ENCODE data around the gene MAPKAPK5. TPM values are rescaled to one million over a fixed set of nuclear protein-coding genes. Genes with fewer than 3 reads are reported as not detected.
A peak's percentile ranks its signal among the peaks of the same experiment; 100 is the strongest.
"Not testable (repeated sequence)": the region's sequence is repeated elsewhere in the genome, so short reads cannot be mapped to it uniquely, and the experiment has no call there.

Gene MAPKAPK5
- polyA plus RNA-seq, 3 donors, result 54.0 to 55.7 (median 55.6) TPM

DNA sequence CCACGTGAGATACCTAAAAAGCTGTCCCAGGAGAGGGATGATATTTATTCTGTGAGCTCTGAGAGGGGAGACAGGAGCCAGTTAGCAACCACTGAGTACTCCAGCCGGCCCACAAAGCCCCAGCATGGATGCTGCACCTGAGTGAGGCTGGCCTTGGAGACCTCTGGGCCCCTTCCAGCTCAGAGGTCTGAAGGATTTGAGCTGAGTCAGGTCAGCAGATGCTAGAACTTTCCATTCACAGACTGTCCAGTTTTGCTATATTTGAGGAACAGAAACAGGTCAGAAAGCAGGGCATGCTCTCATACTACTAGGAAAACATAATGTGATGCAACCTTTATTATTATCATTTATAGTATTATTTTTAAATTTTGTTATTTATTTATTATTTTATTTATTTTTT, 15.0 kb upstream of the MAPKAPK5 start:
- no peak for DNase-seq (ENCODE audit: low read depth in 3 of 3, low spot score in 2 of 3)

- DNase-seq (ENCODE audit: low read depth in 3 of 3, low spot score in 2 of 3), result no peak
Observed at GRCh38 chr12:111827907-111828306, 14.1 kb upstream of the MAPKAPK5 start.

- DNase-seq (ENCODE audit: low read depth in 3 of 3, low spot score in 2 of 3), result no peak
Observed at GRCh38 chr12:111828338-111828979, 13.6 kb upstream of the MAPKAPK5 start.

DNA sequence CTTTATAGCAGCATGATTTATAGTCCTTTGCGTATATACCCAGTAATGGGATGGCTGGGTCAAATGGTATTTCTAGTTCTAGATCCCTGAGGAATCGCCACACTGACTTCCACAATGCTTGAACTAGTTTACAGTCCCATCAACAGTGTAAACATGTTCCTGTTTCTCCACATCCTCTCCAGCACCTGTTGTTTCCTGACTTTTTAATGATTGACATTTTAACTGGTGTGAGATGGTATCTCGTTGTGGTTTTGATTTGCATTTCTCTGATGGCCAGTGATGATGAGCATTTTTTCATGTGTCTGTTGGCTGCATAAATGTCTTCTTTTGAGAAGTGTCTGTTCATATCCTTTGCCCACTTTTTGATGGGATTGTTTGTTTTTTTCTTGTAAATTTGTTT, 12.4 kb upstream of the MAPKAPK5 start:
- not testable (repeated sequence) for DNase-seq (ENCODE audit: low read depth in 3 of 3, low spot score in 2 of 3)

DNA sequence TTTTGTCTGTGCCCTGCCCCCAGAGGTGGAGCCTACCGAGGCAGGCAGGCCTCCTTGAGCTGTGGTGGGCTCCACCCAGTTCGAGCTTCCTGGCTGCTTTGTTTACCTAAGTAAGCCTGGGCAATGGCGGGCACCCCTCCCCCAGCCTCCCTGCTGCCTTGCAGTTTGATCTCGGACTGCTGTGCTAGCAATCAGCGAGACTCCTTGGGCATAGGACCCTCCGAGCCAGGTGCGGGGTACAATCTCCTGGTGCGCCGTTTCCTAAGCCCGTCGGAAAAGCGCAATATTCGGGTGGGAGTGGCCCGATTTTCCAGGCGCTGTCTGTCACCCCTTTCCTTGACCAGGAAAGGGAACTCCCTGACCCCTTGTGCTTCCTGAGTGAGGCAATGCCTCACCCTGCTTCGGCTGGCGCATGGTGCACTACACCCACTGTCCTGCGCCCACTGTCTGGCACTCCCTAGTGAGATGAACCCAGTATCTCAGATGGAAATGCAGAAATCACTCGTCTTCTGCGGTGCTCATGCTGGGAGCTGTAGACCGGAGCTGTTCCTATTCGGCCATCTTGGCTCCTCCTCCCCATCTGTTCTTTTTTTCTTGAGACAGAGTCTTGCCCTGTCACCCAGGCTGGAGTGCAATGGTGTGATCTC, 7.2 kb upstream of the MAPKAPK5 start:
- not testable (repeated sequence) for DNase-seq (ENCODE audit: low read depth in 3 of 3, low spot score in 2 of 3)

DNA sequence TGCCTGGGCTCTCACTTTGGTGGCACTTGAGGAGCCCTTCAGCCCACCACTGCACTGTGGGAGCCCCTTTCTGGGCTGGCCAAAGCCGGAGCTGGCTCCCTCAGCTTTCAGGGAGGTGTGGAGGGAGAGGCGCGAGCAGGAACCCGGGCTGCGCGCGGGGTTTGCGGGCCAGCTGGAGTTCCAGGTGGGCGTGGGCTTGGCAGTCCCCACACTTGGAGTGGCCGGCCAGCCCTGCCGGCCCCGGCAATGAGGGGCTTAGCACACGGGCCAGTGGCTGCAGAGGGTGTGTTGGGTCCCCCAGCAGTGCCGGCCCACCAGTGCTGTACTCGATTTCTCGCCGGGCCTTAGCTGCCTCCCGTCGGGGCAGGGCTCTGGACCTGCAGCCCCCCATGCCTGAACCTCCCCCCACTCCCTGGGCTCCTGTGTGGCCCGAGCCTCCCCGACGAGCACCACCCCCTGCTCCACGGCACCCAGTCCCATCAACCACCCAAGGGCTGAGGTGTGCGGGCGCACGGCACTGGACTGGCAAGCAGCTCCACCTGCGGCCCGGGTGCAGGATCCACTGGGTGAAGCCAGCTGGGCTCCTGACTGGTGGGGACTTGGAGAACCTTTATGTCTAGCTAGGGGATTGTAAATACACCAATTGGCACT, 6.4 kb upstream of the MAPKAPK5 start:
- not testable (repeated sequence) for DNase-seq (ENCODE audit: low read depth in 3 of 3, low spot score in 2 of 3)

DNA sequence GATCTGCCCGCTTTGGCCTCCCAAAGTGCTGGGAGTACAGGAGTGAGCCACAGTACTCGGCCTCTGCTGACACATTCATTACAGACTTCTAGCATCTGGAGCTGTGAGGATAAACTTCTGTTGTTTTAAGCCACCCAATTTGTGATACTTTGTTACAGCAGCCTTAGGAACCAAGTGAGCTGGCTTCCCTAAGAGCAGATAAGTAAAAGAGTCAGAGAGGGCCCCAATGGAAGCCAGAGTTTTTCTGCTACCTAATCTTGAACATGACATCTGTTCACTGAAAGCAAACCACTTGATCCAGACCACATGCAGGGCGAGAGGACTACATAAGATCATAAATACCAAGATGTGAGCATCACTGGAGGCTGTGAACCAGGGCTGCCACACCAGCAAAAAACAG, 3.7 kb upstream of the MAPKAPK5 start:
- no peak for DNase-seq (ENCODE audit: low read depth in 3 of 3, low spot score in 2 of 3)

- DNase-seq (ENCODE audit: low read depth in 3 of 3, low spot score in 2 of 3), result no peak
Observed at GRCh38 chr12:111840807-111841206, 1.2 kb upstream of the MAPKAPK5 start.

DNA sequence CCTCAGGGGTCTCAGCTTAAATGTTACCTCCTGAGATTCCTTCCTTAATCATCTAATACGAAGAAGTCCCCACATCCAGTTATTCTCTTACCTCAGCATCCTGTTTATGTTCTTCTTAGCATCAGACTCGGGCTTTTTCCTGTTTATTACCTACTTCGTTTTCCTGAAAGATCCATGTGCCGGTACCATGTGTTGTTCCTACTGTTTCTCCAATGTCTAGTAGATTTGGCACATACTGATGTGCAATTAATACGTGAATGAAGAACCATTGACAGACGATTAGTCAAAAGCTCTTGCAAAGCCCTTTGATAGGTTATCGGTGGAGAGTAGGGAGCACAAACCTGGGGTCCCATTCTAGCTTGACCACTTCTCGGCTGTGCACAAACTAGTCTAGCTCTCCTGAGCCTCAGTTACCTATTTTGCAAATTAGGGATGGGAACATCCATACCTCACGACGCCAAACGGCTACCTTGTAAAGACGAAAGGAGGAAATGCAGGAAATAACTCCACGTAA, 735 bp upstream of the MAPKAPK5 start:
- DNase-seq (ENCODE audit: low read depth in 3 of 3, low spot score in 2 of 3), result peak in 2 of 3 donors; percentile 7 to 48

GRCh38 chr12:111842556-111843396, 748 bp downstream of the MAPKAPK5 start:
- DNase-seq (ENCODE audit: low read depth in 3 of 3, low spot score in 2 of 3), result no peak

DNA sequence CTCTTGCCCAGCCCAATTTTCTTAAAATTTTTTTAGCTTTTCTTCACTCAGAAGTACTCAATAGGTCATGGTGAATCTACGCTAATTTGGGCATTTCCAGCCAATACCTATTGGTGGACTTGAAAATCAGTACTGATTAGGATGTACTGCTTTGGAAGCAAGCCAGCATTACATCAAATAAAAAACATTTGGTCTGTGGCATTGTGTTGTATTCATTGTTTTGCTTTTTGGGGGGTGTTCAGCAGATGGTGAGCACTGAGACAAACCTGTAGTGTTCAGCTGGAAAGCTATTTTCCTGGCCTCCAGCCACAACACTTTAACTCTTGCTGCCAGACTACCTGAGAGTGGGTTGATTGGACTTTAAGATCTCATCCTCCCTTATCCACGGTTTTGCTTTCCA, 4.0 kb downstream of the MAPKAPK5 start:
- no peak for DNase-seq (ENCODE audit: low read depth in 3 of 3, low spot score in 2 of 3)

DNA sequence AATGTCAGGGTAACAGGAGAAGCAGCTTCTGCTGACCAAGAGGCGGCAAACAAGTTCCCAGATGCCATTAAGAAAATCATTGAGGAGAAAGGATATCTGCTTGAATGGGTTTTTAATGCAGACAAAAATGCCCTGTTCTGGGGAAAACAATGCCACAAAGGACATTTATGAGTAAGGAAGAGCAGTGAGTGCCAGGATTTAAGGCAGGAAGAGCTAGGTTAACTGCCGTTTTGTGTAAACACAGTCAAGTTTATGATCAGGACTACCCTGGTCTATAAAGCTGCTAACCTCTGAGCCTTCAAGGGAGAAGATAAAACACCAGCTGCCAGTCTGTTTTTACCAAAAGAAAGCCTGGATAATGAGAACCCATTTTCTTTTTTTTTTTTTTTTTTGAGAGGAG, 8.5 kb downstream of the MAPKAPK5 start:
- DNase-seq (ENCODE audit: low read depth in 3 of 3, low spot score in 2 of 3), result no peak

DNA sequence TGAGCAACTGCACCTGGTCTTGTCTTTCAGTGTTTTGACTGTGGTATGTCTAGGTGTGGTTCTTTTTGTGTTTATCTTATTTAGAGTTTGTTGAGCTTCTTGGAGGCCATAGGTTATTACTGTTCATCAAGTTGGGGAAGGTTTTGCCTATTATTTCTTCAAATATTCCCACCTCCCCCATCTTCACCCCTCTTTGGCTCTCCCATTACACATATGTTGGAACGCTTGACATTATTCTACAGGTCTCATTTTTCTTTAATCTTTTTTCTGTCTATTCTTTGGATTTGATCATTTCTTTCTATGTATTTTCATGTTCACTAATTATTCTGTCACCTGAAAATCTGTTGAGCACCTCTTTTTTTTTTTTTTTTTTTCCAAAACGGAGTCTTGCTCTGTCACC, 16.2 kb downstream of the MAPKAPK5 start:
- DNase-seq (ENCODE audit: low read depth in 3 of 3, low spot score in 2 of 3), result no peak

- DNase-seq (ENCODE audit: low read depth in 3 of 3, low spot score in 2 of 3), result no peak
Observed at GRCh38 chr12:111858778-111859177, 16.8 kb downstream of the MAPKAPK5 start.

GRCh38 chr12:111864913-111865312, 22.9 kb downstream of the MAPKAPK5 start:
- DNase-seq (ENCODE audit: low read depth in 3 of 3, low spot score in 2 of 3), result no peak

DNA sequence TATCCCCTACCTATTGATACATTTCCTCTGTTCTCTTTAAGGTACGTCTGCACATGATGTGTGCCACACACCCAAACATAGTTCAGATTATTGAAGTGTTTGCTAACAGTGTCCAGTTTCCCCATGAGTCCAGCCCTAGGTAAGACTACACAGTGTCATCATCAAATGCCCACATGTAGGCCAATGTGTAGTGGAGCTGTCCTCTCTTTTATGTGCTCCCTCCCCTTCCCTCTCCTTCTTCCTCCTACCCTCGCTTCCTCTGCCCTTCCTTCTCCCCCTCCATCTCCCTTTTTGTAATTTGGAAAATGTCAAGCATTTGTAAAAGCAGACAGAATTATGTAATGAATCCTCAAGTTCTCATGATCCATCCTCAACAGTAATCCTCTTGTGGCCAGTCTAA, 25.5 kb downstream of the MAPKAPK5 start:
- no peak for DNase-seq (ENCODE audit: low read depth in 3 of 3, low spot score in 2 of 3)

DNA sequence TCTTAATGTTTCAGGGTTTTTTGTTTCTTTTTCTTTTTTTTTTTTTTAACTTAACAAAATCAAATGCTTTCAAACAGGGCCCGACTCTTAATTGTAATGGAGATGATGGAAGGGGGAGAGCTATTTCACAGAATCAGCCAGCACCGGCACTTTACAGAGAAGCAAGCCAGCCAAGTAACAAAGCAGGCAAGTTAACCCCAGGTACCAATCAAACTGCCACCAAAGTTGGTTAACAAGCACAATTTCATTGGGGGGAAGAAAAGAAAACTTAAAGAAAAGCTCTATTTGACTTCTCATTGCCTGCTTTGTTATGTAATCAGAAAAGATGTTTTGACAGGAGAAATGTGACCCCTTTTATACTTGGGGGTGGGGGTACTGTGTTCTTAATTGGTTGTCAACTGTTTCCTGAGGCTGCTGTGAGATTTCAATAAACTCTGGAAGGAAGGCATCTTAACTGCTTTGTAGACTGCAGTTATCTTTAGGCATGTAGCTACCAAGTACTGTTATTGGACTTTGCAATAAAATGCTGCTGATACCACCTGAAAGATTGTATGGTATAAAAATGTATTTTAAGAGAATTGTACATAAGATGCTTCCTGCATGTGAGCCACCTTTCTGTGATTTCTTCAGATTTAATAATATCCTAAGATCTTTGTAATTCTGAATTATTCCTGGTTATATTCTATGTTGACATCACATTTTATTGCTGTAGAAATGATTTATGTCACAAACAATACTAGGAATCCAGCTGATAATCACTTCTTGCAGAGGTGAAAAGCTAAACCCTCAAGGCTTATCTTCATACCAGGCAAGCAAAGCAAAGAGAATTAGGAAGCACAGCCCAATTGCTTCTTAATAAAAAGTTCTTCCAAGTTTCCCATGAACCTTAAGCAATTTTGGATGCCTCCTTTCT, 26.9 kb downstream of the MAPKAPK5 start:
- no peak for DNase-seq (ENCODE audit: low read depth in 3 of 3, low spot score in 2 of 3)

DNA sequence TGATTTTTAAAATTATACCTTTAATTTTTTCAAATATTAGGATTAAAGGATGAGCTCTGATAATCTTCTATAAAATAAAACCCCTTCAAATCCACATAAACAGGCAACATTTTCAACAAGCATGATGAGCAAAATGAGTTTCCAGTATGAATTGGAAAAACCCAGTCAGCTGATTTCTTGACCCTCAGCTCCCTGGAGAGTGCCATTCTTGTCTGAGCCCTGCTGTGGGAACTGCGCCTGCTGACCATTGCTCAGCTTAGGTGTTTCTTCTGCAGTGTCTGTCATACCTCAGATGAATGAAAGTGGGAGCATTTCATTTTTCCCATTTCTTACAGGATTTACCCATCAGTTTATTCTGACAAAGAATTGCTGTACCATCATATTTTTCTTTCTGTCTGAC, 27.6 kb downstream of the MAPKAPK5 start:
- no peak for DNase-seq (ENCODE audit: low read depth in 3 of 3, low spot score in 2 of 3)

DNA sequence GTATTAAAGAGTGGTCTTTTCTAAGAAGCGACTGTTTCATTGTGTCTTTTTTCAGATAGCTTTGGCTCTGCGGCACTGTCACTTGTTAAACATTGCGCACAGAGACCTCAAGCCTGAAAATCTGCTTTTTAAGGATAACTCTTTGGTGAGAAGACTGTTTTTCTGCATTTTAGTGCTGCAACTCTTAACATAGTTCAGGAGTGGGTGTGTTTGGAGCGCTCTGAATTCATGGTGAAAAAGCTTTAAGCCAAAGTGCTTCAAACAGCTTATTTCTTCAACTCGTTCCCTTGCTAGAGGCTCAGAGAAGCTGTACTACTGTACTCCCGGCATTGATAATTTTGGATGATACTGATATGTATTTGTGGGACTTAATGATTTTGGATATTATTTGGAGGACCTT, 28.2 kb downstream of the MAPKAPK5 start:
- DNase-seq (ENCODE audit: low read depth in 3 of 3, low spot score in 2 of 3), result no peak

GRCh38 chr12:111870706-111871105, 28.7 kb downstream of the MAPKAPK5 start:
- no peak for DNase-seq (ENCODE audit: low read depth in 3 of 3, low spot score in 2 of 3)

All from right renal cortex interstitium (tissue), 3 donors.